Measurements from ENCODE around the gene SLC35A1.
"Not testable (repeated sequence)": the region's sequence is repeated elsewhere in the genome, so short reads cannot be mapped to it uniquely, and the experiment has no call there.

The SLC35A1 gene, protein sequence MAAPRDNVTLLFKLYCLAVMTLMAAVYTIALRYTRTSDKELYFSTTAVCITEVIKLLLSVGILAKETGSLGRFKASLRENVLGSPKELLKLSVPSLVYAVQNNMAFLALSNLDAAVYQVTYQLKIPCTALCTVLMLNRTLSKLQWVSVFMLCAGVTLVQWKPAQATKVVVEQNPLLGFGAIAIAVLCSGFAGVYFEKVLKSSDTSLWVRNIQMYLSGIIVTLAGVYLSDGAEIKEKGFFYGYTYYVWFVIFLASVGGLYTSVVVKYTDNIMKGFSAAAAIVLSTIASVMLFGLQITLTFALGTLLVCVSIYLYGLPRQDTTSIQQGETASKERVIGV
- 5.9 to 10.9 reads per million in 2 experiments for total RNA-seq

DNA sequence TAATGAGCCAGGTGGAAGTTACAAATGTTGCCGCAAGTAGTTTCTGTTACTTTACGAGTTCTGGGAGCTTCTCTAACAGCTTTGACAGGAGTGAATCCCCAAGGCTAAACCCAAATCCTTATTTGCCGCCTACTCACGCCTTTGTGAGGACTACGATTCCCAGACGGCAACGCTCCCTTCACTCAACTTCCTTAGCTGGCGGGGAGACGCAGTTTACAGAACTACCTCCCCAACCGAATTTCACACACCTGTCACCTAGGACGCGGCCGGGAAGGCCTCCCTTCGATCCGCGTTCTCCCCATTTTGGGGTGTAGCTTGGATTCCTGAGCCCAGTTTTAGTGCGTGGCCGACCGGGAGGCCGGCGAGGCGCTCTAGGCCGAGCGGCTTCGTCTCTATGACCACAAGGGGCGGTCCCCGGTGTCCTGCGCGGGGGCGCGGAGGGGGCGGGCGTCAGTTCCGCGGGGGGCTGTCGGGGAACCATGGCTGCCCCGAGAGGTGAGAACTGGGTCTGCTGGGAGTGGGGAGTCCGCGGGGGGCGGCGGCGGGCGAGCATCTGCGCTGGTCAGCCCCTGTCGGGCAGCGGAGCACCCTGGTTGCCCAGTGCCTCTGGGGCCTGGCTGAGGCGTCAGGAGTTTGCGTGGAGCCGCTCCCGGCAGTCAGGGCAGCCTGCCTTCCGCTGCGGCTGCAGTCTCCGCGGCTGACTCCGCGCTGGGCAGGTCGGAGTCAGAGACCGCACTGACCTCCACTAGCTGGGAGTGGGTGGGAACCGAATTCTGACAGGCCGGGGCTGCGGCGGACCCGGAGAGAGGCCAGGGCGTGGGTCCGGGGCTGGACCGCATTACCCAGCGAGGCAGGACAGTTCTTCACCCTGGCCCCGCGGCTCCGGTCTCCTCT, at the start of gene SLC35A1:
Gene SLC35A1, plus strand, starts transcription at position 450 of the 894 bp plus-strand sequence. Its CDS starts 30 bp downstream, at position 480.
- peak; percentile 69 for DNase-seq (ENCODE audit: low read depth)

DNA sequence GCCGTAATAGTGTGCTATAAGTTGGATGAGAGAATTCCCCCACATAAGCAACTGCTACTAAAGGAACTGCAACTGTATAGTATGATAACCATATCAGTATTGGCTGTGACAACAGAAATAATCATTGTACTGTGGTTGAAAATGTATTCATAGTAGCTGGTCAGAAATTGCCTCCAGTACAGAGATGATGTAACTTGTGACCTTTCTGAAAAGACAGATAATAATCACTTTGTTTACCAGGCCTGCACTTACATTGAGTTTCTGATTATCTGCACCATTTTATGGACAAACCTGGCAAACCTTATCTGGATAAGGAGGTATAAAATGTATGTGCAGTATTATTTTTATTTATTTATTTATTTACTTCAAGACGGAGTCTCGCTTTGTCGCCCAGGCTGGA, 46.0 kb upstream of the SLC35A1 start:
- no peak for DNase-seq (ENCODE audit: low read depth)

DNA sequence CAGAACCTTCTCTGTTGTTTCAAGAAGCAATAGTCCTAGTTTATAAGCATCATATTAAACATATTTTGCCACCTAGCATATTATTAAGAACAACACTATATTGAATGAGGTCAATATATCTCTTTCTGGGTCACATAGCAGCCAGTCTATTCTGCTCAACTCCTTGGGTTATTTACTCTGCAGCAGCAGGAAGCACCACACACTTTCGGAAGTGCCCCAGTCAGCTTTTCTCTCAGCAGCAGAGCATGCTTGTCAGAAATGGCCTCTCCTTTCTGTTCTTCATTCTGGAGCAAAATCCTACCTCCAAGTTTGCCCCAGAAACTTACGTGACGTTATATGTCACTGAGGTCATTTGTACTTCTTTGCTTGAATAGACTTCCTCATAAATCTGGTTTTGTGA, 42.3 kb upstream of the SLC35A1 start:
- no peak for DNase-seq (ENCODE audit: low read depth)

DNA sequence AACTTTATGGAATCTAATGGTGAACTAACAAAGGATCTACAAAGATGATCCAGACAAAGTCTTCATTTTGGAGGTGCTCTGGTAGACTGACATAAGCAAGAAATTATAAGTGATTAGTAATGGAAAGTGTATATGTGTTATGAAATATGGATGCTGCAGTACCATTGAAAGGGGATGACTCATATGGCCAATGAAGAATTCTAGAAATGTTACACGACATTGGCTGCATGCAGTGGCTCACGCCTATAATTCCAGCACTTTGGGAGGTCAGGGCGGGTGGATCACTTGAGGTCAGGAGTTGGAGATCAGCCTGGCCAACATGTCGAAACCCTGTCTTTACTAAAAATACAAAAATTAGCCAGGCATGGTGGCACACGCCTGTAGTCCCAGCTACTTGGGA, 41.5 kb upstream of the SLC35A1 start:
- DNase-seq (ENCODE audit: low read depth), result no peak

DNA sequence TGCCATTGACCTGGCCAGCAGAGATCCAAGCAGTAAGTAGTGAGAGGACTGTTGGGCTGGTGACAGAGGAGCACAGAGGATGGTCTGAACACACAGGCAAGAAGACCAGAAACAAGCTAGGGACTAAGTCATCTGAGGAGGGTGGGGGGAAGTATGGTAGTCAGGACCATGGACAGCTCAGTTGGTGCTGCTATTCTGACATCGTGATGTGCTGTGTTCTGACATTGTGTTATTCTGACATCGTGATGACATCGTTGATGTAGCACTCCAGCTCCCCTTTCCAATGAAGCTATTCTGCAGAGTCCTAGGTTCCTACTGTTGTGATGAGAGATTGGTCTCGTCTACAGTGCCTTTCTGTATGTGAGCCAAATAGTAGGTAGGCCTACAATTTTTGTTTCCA, 36.3 kb upstream of the SLC35A1 start:
- DNase-seq (ENCODE audit: low read depth), result peak; percentile 25

DNA sequence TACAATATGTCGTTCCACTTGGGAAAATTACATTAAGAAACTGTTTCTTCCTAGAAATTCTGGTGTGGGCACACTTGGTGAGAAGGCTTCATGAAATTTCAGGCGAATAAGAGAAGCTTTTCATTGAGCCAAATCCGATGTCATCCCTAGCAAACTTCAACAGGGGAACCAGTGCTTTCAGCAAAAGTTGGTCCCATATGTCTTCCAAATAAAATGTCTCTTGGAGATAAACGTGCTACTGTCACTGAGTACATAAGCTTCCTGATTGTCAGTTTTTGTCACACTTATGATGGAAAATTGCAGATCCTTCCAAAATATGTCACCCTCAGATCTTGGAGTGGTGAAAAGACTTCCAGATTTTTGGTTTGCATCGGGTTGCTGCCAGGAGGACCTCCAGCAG, 31.1 kb upstream of the SLC35A1 start:
- no peak for DNase-seq (ENCODE audit: low read depth)

DNA sequence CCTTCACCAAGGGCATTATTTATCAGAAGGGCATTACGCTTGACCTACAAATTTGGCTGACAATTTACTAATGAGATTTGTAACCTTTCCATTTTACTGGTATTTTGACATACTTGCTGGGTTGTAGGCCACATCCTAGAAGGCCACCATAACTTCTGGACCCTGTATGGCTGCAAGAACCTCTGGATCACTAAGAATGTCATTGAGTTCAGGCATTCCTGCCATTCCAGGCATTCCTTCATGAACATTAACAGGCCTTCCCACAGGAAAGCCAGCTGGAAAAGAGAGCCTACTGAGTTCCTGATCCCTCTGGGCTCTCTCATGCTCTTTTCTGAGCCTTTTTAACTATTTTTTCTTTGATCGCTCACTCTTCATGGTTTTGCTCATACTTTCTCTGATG, 28.4 kb upstream of the SLC35A1 start:
- DNase-seq (ENCODE audit: low read depth), result no peak

DNA sequence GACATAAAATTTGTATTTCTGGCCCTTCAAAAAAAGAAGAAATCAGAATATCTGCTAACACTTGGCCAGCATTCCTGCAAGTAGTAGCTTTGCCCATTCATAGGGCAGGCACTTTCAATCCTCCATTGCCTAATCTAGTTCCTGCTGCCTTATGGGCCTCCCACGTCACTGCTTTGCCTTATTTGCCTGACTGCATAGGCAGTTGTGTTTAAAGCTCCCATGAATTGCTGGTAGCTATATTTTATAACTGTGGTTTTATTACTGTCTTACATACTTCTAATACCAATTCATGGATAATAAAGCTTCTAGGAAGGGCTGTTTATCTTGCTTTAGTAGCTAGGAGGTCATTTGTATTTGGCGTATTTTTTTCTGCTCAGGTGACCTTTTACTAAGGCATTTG, 7.7 kb upstream of the SLC35A1 start:
- DNase-seq (ENCODE audit: low read depth), result no peak

DNA sequence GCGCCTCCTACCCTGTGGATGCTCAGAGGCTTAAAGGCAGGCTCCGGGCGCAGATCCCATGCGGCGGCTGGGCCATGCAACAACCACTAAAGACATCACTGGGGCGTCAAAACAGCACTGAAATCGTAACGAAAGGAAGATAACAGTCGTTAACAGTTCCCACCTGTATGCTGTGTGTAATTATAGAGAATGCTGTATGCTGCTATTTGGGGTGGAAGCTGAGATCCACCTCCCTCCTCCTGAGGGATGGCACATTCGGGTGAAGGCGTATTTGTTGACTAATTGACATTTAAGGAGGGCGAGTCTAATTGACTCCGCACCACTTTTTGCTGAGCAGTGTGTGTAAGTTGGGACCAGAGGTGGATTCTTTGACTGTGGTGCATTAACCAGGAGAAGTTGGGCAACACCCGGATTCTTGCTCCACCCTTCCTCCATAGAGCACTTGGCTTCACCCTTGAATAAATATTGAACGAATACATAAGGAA, 687 bp downstream of the SLC35A1 start:
- peak; percentile 41 for DNase-seq (ENCODE audit: low read depth)

DNA sequence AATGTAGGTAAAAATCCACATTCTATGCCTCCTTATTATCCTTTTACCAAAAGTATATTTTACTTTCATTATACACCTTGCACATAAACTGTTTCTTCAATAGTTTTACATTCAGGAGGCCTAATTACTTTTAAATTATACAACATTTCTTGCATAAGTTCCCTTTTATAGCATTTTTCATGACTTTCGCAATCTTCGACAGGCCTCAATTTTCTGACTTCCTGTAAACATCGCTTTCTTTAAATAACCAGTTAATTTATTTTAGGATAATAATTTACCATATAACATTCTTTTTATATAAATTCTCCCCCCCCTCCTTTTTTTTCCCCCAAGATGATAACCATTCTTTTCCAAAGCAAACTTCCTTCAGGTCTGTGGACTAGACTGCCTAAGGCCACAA, 9.2 kb downstream of the SLC35A1 start:
- DNase-seq (ENCODE audit: low read depth), result no peak

DNA sequence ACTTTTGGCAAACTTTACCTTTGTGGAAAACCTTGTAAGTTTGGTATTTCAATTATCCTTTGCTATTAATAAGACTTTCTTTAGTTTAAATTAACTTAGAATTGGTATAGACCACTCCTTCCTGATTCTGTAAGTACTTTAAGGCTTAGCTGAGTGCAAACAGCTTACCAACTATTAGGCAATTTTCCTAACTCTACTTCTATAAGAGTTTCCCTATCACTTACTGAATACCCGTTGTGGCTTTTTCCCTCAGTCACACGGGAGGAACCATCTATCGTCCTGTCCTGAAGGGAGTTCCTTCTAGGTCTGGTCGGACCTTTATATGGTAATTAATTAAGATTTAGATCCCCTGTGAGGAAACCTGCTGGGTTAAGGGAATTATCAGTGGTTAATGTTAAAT, 9.6 kb downstream of the SLC35A1 start:
- DNase-seq (ENCODE audit: low read depth), result no peak

DNA sequence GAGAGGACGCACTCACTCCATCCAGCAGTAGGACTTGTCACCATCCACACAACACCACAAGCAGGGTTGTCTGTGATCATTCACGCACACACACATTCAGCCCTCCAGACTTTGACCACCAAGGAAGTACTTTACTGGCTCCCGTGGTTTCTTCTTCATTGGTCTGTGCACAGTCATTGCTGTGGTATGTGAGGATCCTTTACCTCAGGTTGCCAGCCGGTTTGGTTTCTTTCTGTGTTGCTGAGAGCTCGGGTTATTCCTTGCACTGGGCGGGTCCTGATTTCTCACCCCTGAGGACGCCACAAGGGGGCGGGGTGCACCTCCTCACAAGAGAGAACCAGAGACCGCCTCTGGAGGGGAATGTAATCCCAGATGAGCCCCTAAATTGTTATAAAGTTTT, 11.2 kb downstream of the SLC35A1 start:
- DNase-seq (ENCODE audit: low read depth), result no peak

DNA sequence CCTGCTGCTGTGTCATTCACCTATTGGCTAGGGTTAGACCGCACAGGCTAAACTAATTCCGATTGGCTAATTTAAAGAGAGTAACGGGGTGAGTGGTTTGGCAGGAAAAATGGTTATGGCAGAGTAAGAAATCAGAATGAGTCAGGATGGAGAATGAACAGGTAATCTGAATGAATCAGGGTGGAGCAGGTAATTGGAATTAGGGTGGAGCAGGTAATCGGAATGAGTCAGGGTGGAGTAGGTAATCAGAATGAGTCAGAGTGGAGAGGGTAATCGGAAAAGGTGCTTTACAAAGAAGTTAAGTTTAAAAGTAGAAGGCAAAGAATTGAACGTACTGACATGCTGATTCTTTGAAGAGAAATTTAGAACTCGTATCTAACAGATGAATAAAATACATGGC, 11.7 kb downstream of the SLC35A1 start:
- no peak for DNase-seq (ENCODE audit: low read depth)

DNA sequence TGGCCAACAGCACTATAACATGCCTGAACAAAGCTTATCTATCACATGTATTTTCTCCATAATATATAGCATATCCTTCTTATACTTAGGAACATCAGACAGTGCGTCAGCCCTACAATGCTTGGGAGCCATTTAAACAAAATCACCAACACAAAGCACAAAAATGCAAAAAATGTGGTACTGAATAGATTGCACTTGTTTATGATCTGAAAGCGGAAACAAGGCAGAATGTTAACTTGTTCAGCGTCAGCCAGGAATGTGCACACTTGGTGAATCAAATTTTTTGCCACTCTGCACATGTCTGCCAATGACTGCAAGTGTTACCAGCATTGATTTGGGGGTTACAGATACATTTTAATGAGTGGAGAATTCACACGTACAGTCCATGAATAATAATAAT, 14.8 kb downstream of the SLC35A1 start:
- DNase-seq (ENCODE audit: low read depth), result no peak

DNA sequence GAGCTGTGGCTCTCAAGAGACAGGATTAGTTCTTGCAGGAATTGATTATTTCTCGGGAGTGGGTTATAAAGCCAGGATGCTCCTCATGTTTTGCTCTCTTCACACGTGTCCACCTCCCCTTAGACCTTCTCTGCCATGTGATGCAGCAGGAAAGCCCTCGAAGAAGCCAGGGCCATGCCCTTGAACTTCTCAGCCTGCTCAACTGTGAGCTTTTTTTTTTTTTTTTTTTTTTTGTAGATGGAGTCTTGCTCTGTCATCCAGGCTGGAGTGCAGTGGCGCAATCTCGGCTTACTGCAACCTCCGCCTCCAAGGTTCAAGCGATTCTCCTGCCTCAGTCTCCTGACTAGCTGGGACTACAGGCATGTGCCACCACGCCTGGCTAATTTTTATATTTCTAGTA, 16.6 kb downstream of the SLC35A1 start:
- not testable (repeated sequence) for DNase-seq (ENCODE audit: low read depth)

DNA sequence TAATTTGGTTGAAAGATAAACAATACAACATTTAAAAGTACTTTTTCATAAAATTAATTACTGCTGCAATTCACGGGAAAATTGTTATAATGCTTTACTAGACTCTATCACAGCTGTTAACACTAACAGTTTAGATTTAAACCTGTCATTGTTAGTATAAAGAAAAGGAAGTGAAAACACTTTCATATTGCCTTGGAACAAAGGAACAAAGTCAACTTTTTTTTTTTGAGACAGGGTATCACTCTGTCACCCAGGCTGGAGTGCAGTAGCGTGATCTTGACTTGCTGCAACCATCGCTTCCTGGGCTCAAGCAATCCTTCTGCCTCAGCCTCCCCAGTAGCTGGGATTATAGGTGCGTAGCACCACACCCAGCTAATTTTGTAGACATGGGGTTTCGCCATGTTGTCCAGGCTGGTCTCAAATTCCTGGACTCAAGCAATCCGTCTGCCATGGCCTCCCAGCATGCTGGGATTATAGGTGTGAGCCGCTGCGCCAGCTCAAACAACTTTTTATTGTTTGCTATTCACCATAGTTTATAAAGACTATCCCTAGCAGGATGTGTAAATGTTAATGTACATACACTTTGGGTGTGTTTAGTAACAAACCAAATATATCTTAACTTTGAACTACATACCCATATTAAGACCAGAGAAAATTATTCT, 22.1 kb downstream of the SLC35A1 start:
- DNase-seq (ENCODE audit: low read depth), result no peak

DNA sequence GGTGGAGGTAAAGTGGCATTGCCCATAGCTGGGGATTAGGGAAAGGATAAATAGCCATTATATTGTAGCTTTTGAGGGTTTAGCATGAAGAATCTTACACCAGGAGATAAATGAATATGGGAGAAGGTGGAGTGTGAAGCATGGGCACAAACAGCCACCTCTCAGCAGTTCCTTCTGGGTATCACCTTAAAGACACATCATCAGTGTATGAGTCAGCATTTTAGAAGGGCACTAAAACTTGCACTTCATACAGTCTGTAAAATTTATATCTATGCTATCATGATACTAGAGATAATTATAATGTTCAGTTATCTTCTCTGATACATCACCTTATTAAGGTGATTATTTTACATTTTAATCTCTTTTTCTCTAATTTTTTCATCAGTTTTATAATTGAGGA, 25.3 kb downstream of the SLC35A1 start:
- DNase-seq (ENCODE audit: low read depth), result no peak

DNA sequence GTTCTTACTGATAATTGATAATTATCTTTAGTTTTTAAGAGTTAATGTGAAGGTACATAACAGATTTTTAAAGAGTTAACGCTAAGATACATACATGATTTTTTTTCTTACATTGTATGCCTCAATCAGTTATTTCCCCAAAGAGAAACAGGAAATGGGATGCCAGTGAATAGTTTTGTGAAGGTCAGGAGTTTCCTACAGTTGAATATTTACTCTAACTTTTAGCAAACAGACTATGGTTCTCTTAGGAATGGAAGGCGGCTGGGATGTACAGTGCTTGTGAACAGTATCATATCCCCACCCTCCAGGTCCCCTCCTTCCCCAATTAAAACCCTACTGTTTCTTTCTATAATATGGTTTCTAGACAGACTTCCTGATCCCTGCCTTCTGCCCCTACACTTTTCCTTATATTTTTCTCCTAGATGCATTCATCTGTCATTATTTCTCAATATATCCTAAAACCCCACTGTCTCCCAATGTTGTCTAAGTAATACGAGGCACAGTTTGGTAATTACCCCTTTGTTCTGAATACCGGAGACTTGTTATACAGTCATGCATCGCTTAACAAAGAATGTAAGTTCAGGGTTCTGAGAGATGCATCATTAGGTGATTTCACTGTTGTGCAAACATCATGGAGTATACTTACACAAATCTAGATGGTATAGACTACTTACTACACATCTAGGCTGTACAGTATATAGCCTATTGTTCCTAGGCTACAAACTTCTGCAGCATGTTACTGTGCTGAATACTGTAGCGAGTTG, 29.2 kb downstream of the SLC35A1 start:
- no peak for DNase-seq (ENCODE audit: low read depth)

DNA sequence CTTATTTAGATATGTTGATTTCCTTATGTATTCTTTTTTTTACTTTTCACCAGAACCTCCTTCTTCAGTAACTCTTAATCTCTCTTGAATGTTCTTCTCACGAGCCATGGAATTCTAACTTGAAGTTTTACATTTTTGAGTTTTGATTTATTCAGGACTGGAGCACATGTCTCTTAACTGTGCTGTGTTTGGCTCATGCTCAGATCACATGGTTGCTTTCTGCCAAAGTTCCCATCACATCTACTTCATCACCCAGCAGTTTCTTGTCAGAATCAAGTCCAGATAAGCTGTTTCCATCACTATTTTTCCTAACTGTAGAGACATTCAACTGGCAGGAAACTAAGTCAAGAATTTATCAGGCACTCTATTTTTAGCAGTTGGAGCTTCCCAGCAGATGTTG, 31.7 kb downstream of the SLC35A1 start:
- DNase-seq (ENCODE audit: low read depth), result no peak

DNA sequence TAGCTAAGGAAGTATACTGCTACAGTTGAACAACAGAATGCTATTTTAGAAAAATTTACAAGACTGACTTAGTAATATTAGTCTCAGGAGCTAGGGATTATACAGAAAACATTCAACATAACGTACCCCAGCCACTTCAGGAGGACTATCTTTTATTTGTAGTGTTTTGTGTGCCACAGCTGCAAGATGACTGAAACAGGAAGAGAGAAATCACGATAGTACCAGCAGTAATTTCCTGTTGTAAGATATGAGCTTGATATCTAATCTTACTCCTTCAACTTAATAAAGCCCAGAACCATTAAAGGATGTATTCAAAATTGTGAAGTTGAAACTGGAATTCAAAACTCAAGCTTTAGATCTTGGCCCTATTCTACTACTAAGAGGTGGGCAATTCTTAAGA, 42.1 kb downstream of the SLC35A1 start:
- DNase-seq (ENCODE audit: low read depth), result no peak

DNA sequence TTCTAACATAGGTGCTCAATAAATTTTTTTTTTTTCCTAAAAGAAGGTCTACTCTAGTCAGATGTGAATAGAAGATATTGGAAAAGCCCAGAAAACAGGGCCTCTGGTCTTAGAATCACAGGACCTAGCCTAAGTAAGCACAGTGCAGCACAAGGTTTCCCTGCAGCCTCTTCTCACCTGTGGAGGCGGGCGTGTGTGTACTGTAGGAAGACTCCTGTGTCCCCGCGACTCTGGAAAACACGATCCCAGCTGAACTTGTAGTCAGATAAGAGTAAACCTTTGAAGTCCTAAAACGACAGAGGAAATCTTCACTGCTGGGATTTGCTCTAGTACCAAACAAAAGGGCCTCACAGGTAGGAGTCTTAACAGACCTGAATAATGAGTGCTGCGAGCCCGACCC, 45.7 kb downstream of the SLC35A1 start:
- DNase-seq (ENCODE audit: low read depth), result no peak

DNA sequence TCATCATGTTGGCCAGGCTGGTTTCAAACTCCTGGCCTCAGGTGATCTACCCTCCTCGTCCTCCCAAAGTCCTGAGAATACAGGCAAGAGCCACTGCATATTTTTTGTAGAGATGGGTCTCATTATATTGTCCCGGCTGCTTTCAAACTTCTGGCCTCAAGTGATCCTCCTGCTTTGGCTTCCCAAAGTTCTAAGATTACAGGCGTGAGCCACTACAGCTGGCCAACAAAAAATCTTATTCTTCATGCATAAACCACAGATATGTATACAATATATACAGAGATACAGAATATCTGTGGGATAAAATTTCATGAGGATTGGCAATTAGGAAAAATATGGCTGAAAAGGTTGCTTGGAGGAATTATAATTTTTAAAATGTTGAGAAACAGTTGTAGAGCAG, 49.9 kb downstream of the SLC35A1 start:
- no peak for DNase-seq (ENCODE audit: low read depth)
